Activated B cell treated with CpG ODN at 0.5 μM for 24 hours (primary cell): Measurements from ENCODE around the gene DBNDD1. TPM values are rescaled to one million over a fixed set of nuclear protein-coding genes. Genes with fewer than 3 reads are reported as not detected.
A peak's percentile ranks its signal among the peaks of the same experiment; 100 is the strongest.

Experiments
- ATAC-seq: fragments of 200-7000 bp; cut with Tn5 transposase; one replicate; pipeline ENCODE4 v1.10.0; 2021; ENCODE audit warnings: low read depth, mild to moderate bottlenecking, moderate library complexity
- CTCF ChIA-PET: fragments of 350-600 bp; sonication (Branson Sonifier 250); formaldehyde crosslinking; loops from one replicate; lab custom pipeline; 2021; ENCODE audit warnings: antibody characterized with exemption; lab: Charles Lee
- POLR2A ChIA-PET: fragments of 350-600 bp; sonication (Branson Sonifier 250); formaldehyde crosslinking; loops from one replicate; lab custom pipeline; 2021; ENCODE audit warnings: antibody characterized with exemption; lab: Charles Lee
- DNase-seq: peaks from one replicate; pipeline ENCODE4 v3.0.0; 2022
- H3K27ac Mint-ChIP-seq: one replicate; pipeline ENCODE4 v1.8.0; 2020; ENCODE audit warnings: mixed read lengths
- H3K27me3 Mint-ChIP-seq: one replicate; pipeline ENCODE4 v1.8.0; 2021; ENCODE audit warnings: mixed read lengths
- H3K36me3 Mint-ChIP-seq: one replicate; pipeline ENCODE4 v1.8.0; 2021; ENCODE audit warnings: low read depth, mixed read lengths
- H3K4me1 Mint-ChIP-seq: one replicate; pipeline ENCODE4 v1.8.0; 2021; ENCODE audit warnings: mixed read lengths
- H3K4me3 Mint-ChIP-seq: one replicate; pipeline ENCODE4 v1.8.0; 2020; ENCODE audit warnings: mild to moderate bottlenecking, mixed read lengths
- H3K9me3 Mint-ChIP-seq: one replicate; pipeline ENCODE4 v1.8.0; 2020; ENCODE audit warnings: mixed read lengths
- CTCF ChIP-seq: fragments of 200-600 bp; IDR thresholded peaks from one replicate; pipeline ENCODE4 v1.8.0; 2022; ENCODE audit warnings: antibody characterized with exemption, mild to moderate bottlenecking
- intact Hi-C: fragments of 100-400 bp; cut with micrococcal nuclease; formaldehyde crosslinking; loops from one replicate; pipeline ENCODE4 v1.15.1; 2024
- total RNA-seq: library from RNA; stranded (reverse); gene quantifications from 2 replicates; pipeline ENCODE4 v1.2.3, GENCODE V29; 2022

The DBNDD1 gene
- total RNA-seq, 1 donor from 2014 or later = 0.47 TPM

- Mint-ChIP-seq H3K4me1 (peaks cover 21% of the 10 kb centered on the region), H3K4me3 (no peak overlapping the region), H3K36me3 (peaks cover 74% of the 10 kb centered on the region), H3K27ac (no peak overlapping the region), H3K9me3 (no peaks in the 10 kb centered on the region), H3K27me3 (no peaks in the 10 kb centered on the region)
- ChIA-PET POLR2A (no interaction called here), CTCF (no interaction called here)
- ATAC-seq (no peak), DNase-seq (no peak)
- intact Hi-C loops = no loop called here
- TF ChIP-seq CTCF = no peak
These were observed 35.0 kb downstream of the DBNDD1 start for GRCh38 chr16:89984216-89984615.

GRCh38 chr16:89983536-89983935, 35.7 kb downstream of the DBNDD1 start:
- CTCF ChIA-PET = no interaction called here
- H3K4me3 Mint-ChIP-seq = no peak overlapping the region
- H3K36me3 Mint-ChIP-seq = peaks cover 75% of the 10 kb centered on the region
- H3K27me3 Mint-ChIP-seq = no peaks in the 10 kb centered on the region
- DNase-seq (no peak), ATAC-seq (no peak)
- peaks cover 21% of the 10 kb centered on the region for H3K4me1 Mint-ChIP-seq
- POLR2A ChIA-PET = no interaction called here
- intact Hi-C loops = no loop called here
- TF ChIP-seq CTCF = no peak
- no peaks in the 10 kb centered on the region for H3K9me3 Mint-ChIP-seq
- H3K27ac Mint-ChIP-seq = no peak overlapping the region

GRCh38 chr16:89982318-89982717, 36.9 kb downstream of the DBNDD1 start:
- TF ChIP-seq CTCF = no peak
- peaks cover 21% of the 10 kb centered on the region for H3K4me1 Mint-ChIP-seq
- ChIA-PET POLR2A (interaction anchor here (0.6 to 0.9 kb wide), 2 partner anchors 64 to 75 kb away, joined by 3 to 5 read pairs; partner anchors contain the start of gene MC1R), CTCF (no interaction called here)
- no peak overlapping the region for H3K4me3 Mint-ChIP-seq
- ATAC-seq (no peak), DNase-seq (no peak)
- H3K36me3 Mint-ChIP-seq = peaks cover 83% of the 10 kb centered on the region
- H3K9me3 Mint-ChIP-seq = no peaks in the 10 kb centered on the region
- no peak overlapping the region for H3K27ac Mint-ChIP-seq
- intact Hi-C loops = no loop called here
- no peaks in the 10 kb centered on the region for H3K27me3 Mint-ChIP-seq

- H3K27me3 Mint-ChIP-seq = no peaks in the 10 kb centered on the region
- peaks cover 13% of the 10 kb centered on the region for H3K4me1 Mint-ChIP-seq
- peak overlapping the region; percentile 35 for H3K27ac Mint-ChIP-seq
- no peaks in the 10 kb centered on the region for H3K9me3 Mint-ChIP-seq
- H3K36me3 Mint-ChIP-seq = peaks cover 78% of the 10 kb centered on the region
- ATAC-seq = peak; percentile 84
- no peak for TF ChIP-seq CTCF
- ChIA-PET POLR2A (interaction anchor here (0.7 to 0.9 kb wide), 2 partner anchors 37 to 63 kb away, joined by 3 to 4 read pairs; partner anchors contain the start of gene MC1R), CTCF (no interaction called here)
- no peak overlapping the region for H3K4me3 Mint-ChIP-seq
- intact Hi-C loops = no loop called here
- no peak for DNase-seq
These were observed 37.8 kb downstream of the DBNDD1 start for GRCh38 chr16:89981414-89981813.

GRCh38 chr16:89974870-89975269, 44.4 kb downstream of the DBNDD1 start:
- Mint-ChIP-seq H3K4me1 (peaks cover 39% of the 10 kb centered on the region), H3K27ac (no peak overlapping the region), H3K4me3 (no peak overlapping the region), H3K27me3 (no peaks in the 10 kb centered on the region), H3K36me3 (peaks cover 29% of the 10 kb centered on the region), H3K9me3 (no peaks in the 10 kb centered on the region)
- DNase-seq = no peak
- ChIA-PET POLR2A (interaction anchor here (0.7 to 0.9 kb wide), 2 partner anchors 43 to 662 kb away, joined by 5 read pairs; no protein-coding TSS in a partner anchor), CTCF (no interaction called here)
- intact Hi-C loops = loop anchor here (5.0 kb wide), 1 partner anchor 32 kb away; no protein-coding TSS in a partner anchor
- ATAC-seq = no peak
- TF ChIP-seq CTCF = no peak
